ENCODE data around the gene TBC1D2B. TPM values are rescaled to one million over a fixed set of nuclear protein-coding genes. Genes with fewer than 3 reads are reported as not detected.
A peak's percentile ranks its signal among the peaks of the same experiment; 100 is the strongest.

TBC1D2B gene
- total RNA-seq, 1 experiment from 2014 or later: 17.6 TPM

DNA sequence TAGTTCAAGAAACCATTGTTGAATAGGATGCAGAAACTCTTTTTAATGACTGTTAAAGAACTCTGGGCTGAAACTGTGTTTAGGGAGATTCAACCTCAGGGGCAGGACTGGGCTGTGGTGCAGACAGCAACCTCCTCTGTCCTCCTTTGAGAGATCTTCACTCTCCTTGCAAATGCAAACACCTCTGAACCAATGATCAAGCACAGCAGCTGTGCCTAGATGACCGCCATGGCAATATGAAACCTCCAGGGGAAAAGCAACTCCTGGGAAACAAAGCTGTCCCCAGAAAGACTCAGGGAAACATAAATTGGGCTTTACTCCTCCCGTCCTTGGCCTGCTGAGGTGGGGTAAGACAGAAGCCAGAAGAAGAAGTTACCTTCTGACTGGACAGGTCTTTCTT is 52.6 kb downstream of the TBC1D2B start:
- no peak overlapping the region for H2BK120ac ChIP-seq (ENCODE audit: low read depth, low read length, poor library complexity, severe bottlenecking)
- no peak overlapping the region for H2BK20ac ChIP-seq (ENCODE audit: low read depth, low read length, poor library complexity, severe bottlenecking)
- Mint-ChIP-seq H3K4me1 (peaks cover 7 to 11% of the 10 kb centered on the region in 2 experiments), H3K27me3 (ENCODE audit: low read depth) (no peaks in the 10 kb centered on the region), H3K4me3 (no peak overlapping the region), H3K27ac (peak overlapping the region in 1 of 3 experiments; percentile 95; a peak in 3 of 7 replicates), H3K9me3 (no peaks in the 10 kb centered on the region), H3K36me3 (ENCODE audit: insufficient read depth in 1 of 3, low read depth in 3 of 3) (peaks cover 8 to 15% (median 14%) of the 10 kb centered on the region in 3 experiments)
- no peak overlapping the region for H4K91ac ChIP-seq (ENCODE audit: insufficient read length, low read depth, low read length)
- H3K56ac ChIP-seq (ENCODE audit: insufficient read length, low read depth, low read length): no peak overlapping the region
- no peaks in the 10 kb centered on the region for H3K4me1 ChIP-seq (ENCODE audit: insufficient read depth, low read length)
- no peak overlapping the region for H4K5ac ChIP-seq (ENCODE audit: insufficient read length, low read depth, low read length)
- no peak overlapping the region for H3T11ph ChIP-seq (ENCODE audit: low read length)
- no peaks in the 10 kb centered on the region for H4K20me1 ChIP-seq (ENCODE audit: control insufficient read depth, insufficient read depth, insufficient read length)
- no peak overlapping the region for H3K23ac ChIP-seq (ENCODE audit: insufficient read length, low read depth, low read length)
- H2BK15ac ChIP-seq (ENCODE audit: low read depth, low read length): no peak overlapping the region
- H3K27me3 ChIP-seq (ENCODE audit: insufficient read depth, low read length): no peaks in the 10 kb centered on the region
- no peak overlapping the region for H2BK12ac ChIP-seq (ENCODE audit: insufficient read length, low read depth, low read length)
- no peaks in the 10 kb centered on the region for H3K79me1 ChIP-seq (ENCODE audit: insufficient read depth, low read depth, low read length, poor library complexity, severe bottlenecking)
- no peak overlapping the region for H4K8ac ChIP-seq (replicated peaks; ENCODE audit: insufficient read length, low read depth, low read length)
- no peak overlapping the region for H3K18ac ChIP-seq (ENCODE audit: insufficient read length, low read depth, low read length)
- no peaks in the 10 kb centered on the region for H3K23me2 ChIP-seq (ENCODE audit: insufficient read length, low read depth, low read length, poor library complexity, severe bottlenecking)
- H3K4ac ChIP-seq (ENCODE audit: low read depth, low read length): no peak overlapping the region
- no peak overlapping the region for H3K9ac ChIP-seq (ENCODE audit: extremely low read depth, insufficient read length, low read length)
- H3K27ac ChIP-seq (ENCODE audit: insufficient read length, low read depth, low read length): no peak overlapping the region
- H3K79me2 ChIP-seq (ENCODE audit: insufficient read depth, low read length): no peaks in the 10 kb centered on the region
- H2BK5ac ChIP-seq (ENCODE audit: insufficient read length, low read length): no peak overlapping the region
- DNase-seq: no peak
- no peak overlapping the region for H3K14ac ChIP-seq (ENCODE audit: insufficient read depth, low read length)
- no peak for TF ChIP-seq CTCF (conservative IDR thresholded peaks at IDR 0.05)
- no peak overlapping the region for H2AK5ac ChIP-seq (ENCODE audit: insufficient read length, low read length)
- no CpG with 5 or more reads among the region's 2 CpGs for WGBS (ENCODE audit: extremely low coverage, insufficient read length, low lambda C conversion rate)
- H3K9me3 ChIP-seq (ENCODE audit: control insufficient read depth, low read depth, low read length): no peaks in the 10 kb centered on the region
- no peak overlapping the region for H3K4me2 ChIP-seq (ENCODE audit: insufficient read depth, insufficient read length, low read length)
- H2AFZ ChIP-seq (ENCODE audit: low read length): no peak overlapping the region

Measured in H9 (cell line).